GM12892 (cell line): ENCODE data around the gene CCDC154.

Experiments
- POLR2A ChIP-seq: IDR thresholded peaks from 2 replicates; pipeline ENCODE4 v1.6.1; 2011; ENCODE audit warnings: low read depth, low read length, control low read depth
- TAF1 ChIP-seq: IDR thresholded peaks from 2 replicates; pipeline ENCODE4 v1.6.1; 2011; ENCODE audit warnings: low read depth, mild to moderate bottlenecking, control low read depth, low read length, borderline replicate concordance

GRCh38 chr16:1458336-1458976 is 14.1 kb upstream of the CCDC154 start:
- TF ChIP-seq POLR2A (no peak), TAF1 (no peak)
